Measurements from ENCODE around the gene ENOX1. TPM values are rescaled to one million over a fixed set of nuclear protein-coding genes. Genes with fewer than 3 reads are reported as not detected.

The ENOX1 gene
- total and polyA plus RNA-seq, 2 of the 8 experiments (the other 6 are each of a cell fraction or from before 2014, with no cell fraction given), result 0.23 to 0.37 TPM

GRCh38 chr13:43246382-43246781, 540.4 kb downstream of the ENOX1 start:
- Histone ChIP-seq H3K27me3 (replicated peaks in 1 of 4; ENCODE audit: control insufficient read depth in 3 of 4, extremely low read depth in 1 of 4, insufficient read depth in 3 of 4, low read length in 3 of 4) (no peaks in the 10 kb centered on the region), H3K56ac (replicated peaks; ENCODE audit: insufficient read length, low read depth, low read length) (no peak overlapping the region), H3K9me3 (ENCODE audit: insufficient read depth in 2 of 2, low read depth in 1 of 2, low read length in 1 of 2) (no peaks in the 10 kb centered on the region), H3K79me2 (ENCODE audit: control insufficient read depth in 1 of 2, insufficient read depth in 2 of 2, low read length in 2 of 2) (no peaks in the 10 kb centered on the region), H4K91ac (replicated peaks; ENCODE audit: insufficient read length, low read length) (no peak overlapping the region), H2BK5ac (ENCODE audit: low read depth, low read length) (no peak overlapping the region), H2AK5ac (ENCODE audit: low read depth, low read length) (no peak overlapping the region), H2BK20ac (ENCODE audit: low read length) (no peak overlapping the region), H3K23me2 (ENCODE audit: low read depth, low read length) (no peaks in the 10 kb centered on the region), H2BK15ac (ENCODE audit: low read length) (no peak overlapping the region), H2BK12ac (ENCODE audit: low read depth, low read length) (no peak overlapping the region), H4K20me1 (replicated peaks in 1 of 2; ENCODE audit: control insufficient read depth in 1 of 2, insufficient read depth in 2 of 2, low read length in 2 of 2) (no peaks in the 10 kb centered on the region), H3K14ac (ENCODE audit: insufficient read length) (no peak overlapping the region), H2AFZ (ENCODE audit: low read length) (no peak overlapping the region), H3K9ac (replicated peaks in 1 of 4; ENCODE audit: extremely low read depth in 1 of 4, low read depth in 3 of 4, low read length in 3 of 4) (no peak overlapping the region), H2BK120ac (replicated peaks; ENCODE audit: low read depth, low read length) (no peak overlapping the region), H3K4me1 (replicated peaks in 1 of 4; ENCODE audit: control insufficient read depth in 3 of 4, insufficient read depth in 4 of 4, low read length in 3 of 4) (no peaks in the 10 kb centered on the region), H3K79me1 (ENCODE audit: low read depth, low read length) (no peaks in the 10 kb centered on the region), H3K4me2 (ENCODE audit: insufficient read depth in 1 of 2, low read depth in 2 of 2, low read length in 2 of 2) (no peak overlapping the region), H3K4me3 (ENCODE audit: extremely low read depth in 1 of 4, insufficient read depth in 2 of 4, low read depth in 3 of 4, low read length in 4 of 4) (no peak overlapping the region), H4K5ac (ENCODE audit: insufficient read length, low read depth, low read length) (no peak overlapping the region), H3K27ac (ENCODE audit: low read depth, low read length) (no peak overlapping the region), H3K4ac (replicated peaks; ENCODE audit: insufficient read length, low read depth, low read length) (no peak overlapping the region), H3K18ac (ENCODE audit: extremely low read depth, low read length) (no peak overlapping the region), H3K36me3 (ENCODE audit: control insufficient read depth in 2 of 4, insufficient read depth in 4 of 4, low read length in 3 of 4) (no peaks in the 10 kb centered on the region), H4K8ac (ENCODE audit: extremely low read depth, insufficient read depth, low read length) (no peak overlapping the region), H3K23ac (ENCODE audit: insufficient read length) (no peak overlapping the region)
- POLR2A ChIA-PET (ENCODE audit: partially characterized antibody), result no interaction called here
- WGBS, 2 experiments (ENCODE audit: extremely low coverage in 1 of 2, insufficient coverage in 1 of 2, insufficient read length in 1 of 2, insufficient replicate concordance in 2 of 2, low coverage in 1 of 2, low lambda C conversion rate in 2 of 2, missing lambda C conversion rate in 1 of 2), result 56% methylated on average over 3 of the region's 3 CpGs; no CpG with 5 or more reads in 1 of the 2 experiments
- no peak for FAIRE-seq
- CTCF ChIA-PET (ENCODE audit: partially characterized antibody), result no interaction called here
- DNase-seq (ENCODE audit: low read depth in 1 of 2, low spot score in 2 of 2), result no peak
- TF ChIP-seq GTF2F1 (IDR thresholded peaks at IDR 0.05; ENCODE audit: borderline replicate concordance, low read depth, low read length), result no peak
- no peak for TF ChIP-seq BRCA1 (IDR thresholded peaks at IDR 0.05; ENCODE audit: low read depth, low read length)
- TF ChIP-seq HDAC2 (IDR thresholded peaks at IDR 0.05; ENCODE audit: borderline replicate concordance in 1 of 2, low read depth in 2 of 2, low read length in 2 of 2), result no peak
- TF ChIP-seq EGR1 (IDR thresholded peaks at IDR 0.05; ENCODE audit: borderline replicate concordance, low read depth, low read length), result no peak
- TF ChIP-seq EP300 (IDR thresholded peaks at IDR 0.05; ENCODE audit: borderline replicate concordance in 1 of 2, low read depth in 2 of 2, low read length in 2 of 2), result no peak
- TF ChIP-seq TAF7 (optimal IDR thresholded peaks at IDR 0.05; ENCODE audit: borderline replicate concordance, low read depth, low read length), result no peak
- no peak for TF ChIP-seq TEAD4 (IDR thresholded peaks at IDR 0.05; ENCODE audit: low read depth, low read length)
- TF ChIP-seq SRF (IDR thresholded peaks at IDR 0.05; ENCODE audit: low read depth, low read length), result no peak
- TF ChIP-seq, protein P1, sequence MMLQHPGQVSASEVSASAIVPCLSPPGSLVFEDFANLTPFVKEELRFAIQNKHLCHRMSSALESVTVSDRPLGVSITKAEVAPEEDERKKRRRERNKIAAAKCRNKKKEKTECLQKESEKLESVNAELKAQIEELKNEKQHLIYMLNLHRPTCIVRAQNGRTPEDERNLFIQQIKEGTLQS (IDR thresholded peaks at IDR 0.05; ENCODE audit: insufficient read depth, low read depth, low read length), result no peak
- no peak for TF ChIP-seq ATF2 (IDR thresholded peaks at IDR 0.05; ENCODE audit: low read length)
- no peak for TF ChIP-seq RNF2 (IDR thresholded peaks at IDR 0.05; ENCODE audit: borderline replicate concordance, low read depth, low read length, missing control alignments, poor library complexity, severe bottlenecking)

Data from H1 (cell line).